DMS79 treated with DMSO at 0.1 percent for 48 hours (cell line): Measurements from ENCODE around the gene PPL.
"Not testable (repeated sequence)": the region's sequence is repeated elsewhere in the genome, so short reads cannot be mapped to it uniquely, and the experiment has no call there.

ENCODE experiments used
- DNase-seq: peaks from one replicate; lab custom pipeline; 2025; lab: John Stamatoyannopoulos, UW

The PPL gene, protein sequence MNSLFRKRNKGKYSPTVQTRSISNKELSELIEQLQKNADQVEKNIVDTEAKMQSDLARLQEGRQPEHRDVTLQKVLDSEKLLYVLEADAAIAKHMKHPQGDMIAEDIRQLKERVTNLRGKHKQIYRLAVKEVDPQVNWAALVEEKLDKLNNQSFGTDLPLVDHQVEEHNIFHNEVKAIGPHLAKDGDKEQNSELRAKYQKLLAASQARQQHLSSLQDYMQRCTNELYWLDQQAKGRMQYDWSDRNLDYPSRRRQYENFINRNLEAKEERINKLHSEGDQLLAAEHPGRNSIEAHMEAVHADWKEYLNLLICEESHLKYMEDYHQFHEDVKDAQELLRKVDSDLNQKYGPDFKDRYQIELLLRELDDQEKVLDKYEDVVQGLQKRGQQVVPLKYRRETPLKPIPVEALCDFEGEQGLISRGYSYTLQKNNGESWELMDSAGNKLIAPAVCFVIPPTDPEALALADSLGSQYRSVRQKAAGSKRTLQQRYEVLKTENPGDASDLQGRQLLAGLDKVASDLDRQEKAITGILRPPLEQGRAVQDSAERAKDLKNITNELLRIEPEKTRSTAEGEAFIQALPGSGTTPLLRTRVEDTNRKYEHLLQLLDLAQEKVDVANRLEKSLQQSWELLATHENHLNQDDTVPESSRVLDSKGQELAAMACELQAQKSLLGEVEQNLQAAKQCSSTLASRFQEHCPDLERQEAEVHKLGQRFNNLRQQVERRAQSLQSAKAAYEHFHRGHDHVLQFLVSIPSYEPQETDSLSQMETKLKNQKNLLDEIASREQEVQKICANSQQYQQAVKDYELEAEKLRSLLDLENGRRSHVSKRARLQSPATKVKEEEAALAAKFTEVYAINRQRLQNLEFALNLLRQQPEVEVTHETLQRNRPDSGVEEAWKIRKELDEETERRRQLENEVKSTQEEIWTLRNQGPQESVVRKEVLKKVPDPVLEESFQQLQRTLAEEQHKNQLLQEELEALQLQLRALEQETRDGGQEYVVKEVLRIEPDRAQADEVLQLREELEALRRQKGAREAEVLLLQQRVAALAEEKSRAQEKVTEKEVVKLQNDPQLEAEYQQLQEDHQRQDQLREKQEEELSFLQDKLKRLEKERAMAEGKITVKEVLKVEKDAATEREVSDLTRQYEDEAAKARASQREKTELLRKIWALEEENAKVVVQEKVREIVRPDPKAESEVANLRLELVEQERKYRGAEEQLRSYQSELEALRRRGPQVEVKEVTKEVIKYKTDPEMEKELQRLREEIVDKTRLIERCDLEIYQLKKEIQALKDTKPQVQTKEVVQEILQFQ (N-terminal part only)

GRCh38 chr16:4936991-4937781 lies at the start of gene PPL:
TSS of gene PPL (minus strand) at chr16:4937148. CDS start at chr16:4937045, 103 bp downstream.
- DNase-seq, result peak; percentile 67

DNA sequence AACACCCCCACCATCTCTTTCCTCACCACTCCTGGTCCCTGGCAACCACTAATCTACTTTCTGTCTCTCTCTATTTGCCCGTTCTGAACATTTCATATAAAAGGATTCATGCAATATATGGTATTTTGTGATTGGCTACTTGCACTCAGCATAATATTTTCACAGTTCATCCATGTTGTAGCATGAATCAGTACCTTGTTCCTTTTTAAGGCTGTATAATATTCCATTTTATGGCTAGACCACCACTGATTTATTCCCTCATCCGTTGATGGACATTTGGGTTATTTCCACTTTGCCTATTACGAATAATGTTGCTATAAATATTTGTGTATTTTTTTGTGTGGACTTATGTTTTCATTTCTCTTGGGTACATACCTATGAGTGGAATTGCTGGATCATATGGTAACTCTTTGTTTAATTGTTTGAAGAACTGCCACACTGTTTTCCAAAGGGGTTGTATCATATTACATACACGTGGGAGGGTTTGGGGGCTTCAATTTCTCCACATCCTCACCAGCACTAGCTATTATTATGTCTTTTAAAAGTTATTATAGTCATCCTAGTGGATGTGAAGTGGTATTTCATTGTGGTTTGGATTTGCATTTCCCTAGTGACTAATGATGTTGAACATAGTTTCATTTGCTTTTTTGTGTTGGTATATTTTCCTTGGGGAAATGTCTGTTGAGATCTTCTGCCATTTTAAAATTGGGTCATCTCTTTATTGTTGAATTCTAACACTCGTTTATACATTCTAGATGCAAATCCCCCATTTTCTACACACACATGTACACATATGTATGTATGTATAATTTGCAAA lies 47.4 kb upstream of the PPL start:
- no peak for DNase-seq

DNA sequence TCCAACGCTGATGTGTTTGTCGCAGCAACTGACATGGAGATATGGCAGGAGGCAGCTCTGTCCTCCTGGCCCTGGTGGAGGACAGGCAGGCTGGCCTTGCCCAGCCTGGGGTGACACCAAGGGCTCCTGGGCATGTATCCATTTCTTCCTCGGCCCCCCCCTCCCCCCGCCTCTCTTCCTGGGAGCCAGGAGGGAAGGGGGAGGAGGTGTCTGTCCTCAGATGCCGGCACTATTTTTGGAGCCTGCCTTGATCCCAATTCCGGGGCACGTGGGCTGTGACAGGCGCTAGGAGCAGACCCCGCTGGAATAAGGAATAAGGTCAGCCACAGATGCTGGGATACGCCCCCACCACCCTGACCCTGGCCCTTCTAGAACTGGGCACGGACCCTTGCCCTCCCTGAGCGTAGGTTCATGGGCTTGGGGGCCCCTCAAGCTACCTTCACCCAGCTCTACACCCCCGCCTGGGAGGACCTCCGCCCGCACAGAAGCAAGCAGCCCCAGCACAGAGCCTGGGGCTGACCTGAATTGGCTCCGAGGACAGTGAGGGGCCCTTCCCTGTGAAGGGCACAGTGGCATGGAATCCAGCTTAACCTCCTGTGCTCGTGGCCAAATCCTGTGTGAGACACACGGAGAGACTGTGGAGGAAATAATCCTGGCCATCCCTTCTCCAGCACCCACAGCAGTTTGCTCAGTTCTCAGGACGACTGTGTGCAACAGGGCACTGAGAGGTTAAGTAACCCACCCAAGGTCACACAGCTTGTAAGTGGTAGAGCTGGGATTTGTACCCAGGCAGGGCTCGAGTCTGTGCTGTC lies 45.3 kb upstream of the PPL start:
- no peak for DNase-seq

- no peak for DNase-seq
Measured at GRCh38 chr16:4981473-4981872, 44.5 kb upstream of the PPL start.

- no peak for DNase-seq
Measured at GRCh38 chr16:4980691-4981090, 43.7 kb upstream of the PPL start.

- DNase-seq, result no peak
Measured at GRCh38 chr16:4979736-4980660, 43.0 kb upstream of the PPL start.

GRCh38 chr16:4979164-4979563 lies 42.2 kb upstream of the PPL start:
- no peak for DNase-seq

DNA sequence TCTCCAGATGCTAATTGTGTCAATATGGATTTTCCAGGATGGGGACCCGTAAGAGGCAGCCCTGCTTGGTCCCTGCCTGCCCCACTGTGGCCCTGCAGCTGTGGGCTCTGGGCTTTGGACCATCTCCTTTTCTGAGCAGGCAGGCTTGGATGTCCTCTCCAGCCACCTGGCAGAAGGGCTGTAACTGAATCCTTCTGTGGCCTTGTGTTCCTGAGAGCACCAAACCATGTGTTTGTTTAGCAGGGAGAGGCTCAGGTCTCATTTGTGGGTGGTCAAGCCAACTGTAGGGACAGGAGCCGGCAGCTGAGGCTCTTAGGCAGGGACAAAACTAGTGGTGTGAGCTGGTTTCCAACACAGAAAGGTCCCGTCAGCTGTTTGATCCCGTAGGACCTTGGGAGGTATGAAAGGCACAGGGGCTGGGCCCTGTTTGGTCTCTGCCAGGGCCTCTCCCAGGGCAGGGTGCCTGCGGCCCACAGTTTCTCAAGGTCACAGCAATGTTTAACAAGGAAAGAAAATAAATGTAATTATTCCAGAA lies 39.7 kb upstream of the PPL start:
- no peak for DNase-seq

- no peak for DNase-seq
Measured at GRCh38 chr16:4976079-4976478, 39.1 kb upstream of the PPL start.

DNA sequence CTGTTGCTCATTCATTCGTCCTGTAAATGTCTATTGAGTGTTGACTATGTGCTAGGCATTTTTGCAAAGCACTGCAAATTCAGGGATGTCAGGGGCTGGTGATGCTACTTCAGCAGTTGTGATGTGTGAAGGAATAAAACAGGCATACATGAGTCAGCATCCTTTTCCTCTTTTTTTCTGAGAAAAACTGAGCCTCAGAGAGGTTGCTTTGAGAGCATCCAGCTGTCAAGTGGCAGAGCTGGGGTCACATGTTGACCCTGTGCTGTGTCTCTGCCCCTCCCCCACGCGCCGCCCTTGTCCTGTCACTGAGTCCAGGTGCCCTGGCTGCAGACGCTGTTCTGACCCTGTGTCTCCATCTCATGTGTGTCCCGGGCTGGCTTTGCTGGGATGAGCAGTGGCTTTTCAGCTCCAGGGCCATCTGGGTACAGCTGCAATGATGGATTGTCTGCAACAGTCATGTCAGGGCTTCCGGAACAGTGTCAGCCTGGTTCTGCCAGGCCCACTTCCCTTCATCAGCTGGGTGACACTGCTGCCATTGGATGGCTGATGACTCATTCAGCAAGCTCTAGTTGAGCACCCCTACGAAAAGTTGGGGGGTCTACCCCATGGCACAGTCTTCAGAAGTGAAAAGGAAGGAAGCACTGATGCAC lies 36.1 kb upstream of the PPL start:
- DNase-seq, result no peak

DNA sequence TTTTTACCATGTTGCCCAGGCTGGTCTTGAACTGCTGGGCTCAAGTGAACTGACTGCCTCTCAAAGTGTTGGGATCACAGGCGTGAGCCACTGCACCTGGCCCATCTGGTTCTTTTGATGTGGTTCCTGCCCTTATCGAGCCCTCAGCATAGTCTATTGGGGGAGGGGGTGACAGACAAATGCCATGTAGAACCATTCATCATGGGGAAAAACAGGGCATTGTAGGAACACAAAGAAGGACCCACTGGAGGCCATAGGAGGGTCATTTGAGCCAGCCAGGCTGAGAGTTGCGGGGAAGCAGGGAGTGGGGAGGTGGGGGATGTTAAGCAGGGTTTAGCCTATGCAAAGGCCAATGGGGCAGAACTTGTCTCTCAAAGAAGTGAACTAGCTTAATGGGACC lies 33.1 kb upstream of the PPL start:
- no peak for DNase-seq

DNA sequence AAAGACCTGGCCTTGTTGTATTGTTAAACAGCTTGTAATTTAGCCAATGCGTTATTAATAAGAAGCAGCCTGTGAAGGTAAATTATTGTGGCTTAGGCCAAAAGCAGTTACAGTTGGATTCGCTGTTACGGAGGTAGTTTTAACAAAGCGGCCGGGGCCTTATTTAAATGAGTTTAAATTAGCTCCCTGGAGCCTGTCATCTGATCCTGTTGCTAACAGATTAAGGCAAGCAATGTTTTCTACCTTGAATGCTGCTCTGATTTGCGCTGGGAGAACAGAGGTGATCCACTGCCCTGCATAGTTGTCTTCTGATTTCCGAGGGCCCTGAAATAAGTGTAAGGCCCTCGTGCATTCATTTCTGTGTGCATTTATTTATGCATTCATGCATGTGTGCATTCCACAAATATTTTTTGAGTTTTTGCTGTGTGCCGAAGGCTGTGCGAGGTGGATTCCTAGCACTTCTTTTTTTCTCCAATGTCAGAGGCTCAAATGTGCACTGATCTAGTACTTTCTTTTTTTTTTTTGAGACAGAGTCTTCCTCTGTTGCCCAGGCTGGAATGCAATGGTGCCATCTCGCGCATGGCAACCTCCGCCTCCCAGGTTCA lies 32.0 kb upstream of the PPL start:
- no peak for DNase-seq

DNA sequence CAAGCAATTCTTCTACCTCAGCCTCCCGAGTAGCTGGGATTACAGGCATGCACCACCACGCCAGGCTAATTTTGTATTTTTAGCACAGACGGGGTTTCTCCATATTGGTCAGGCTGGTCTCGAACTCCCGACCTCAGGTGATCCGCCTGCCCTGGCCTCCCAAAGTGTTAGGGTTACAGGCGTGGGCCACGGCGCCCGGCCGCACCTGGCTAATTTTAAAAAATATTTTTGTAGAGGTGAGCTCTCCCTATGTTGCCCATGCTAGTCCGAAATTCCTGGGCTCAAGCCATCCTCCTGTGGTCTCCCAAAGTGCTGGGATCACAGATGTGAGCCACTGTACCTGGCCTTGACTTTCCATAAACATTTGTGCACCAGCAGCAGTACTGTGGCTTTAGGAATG lies 31.3 kb upstream of the PPL start:
- not testable (repeated sequence) for DNase-seq

DNA sequence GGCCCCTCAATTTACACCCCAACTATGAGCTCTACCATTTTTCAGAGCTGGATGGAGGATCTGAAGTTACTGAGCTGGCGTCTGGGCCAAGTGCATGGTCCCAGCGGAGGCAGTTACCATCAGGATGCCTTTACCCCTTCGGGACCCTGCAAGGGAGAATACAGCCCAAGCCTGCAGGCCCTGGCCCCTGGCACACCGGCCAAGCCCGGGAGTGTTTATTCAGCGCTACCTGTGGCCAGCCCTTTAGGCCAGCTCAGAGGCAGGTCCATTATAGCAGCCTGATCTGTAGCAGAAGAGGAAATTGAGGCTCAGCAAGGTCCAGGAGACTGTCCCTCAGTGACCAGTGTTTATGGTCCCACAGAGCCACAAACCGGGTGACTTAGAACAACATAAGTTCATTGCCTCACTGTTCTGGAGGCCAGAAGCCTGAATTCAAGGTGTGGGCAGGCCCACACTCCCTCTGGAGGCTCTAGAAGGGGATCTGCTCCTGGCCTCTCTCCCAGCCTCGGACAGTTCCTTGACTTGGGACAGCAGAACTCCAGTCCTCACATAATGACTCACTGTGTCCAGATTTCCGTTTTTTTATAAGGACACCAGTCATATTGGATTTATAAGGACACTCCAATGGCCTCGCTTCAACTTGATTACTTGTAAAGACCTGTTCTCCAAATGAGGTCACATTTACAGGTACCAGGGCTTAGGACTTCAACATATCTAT lies 29.9 kb upstream of the PPL start:
- DNase-seq, result no peak

DNA sequence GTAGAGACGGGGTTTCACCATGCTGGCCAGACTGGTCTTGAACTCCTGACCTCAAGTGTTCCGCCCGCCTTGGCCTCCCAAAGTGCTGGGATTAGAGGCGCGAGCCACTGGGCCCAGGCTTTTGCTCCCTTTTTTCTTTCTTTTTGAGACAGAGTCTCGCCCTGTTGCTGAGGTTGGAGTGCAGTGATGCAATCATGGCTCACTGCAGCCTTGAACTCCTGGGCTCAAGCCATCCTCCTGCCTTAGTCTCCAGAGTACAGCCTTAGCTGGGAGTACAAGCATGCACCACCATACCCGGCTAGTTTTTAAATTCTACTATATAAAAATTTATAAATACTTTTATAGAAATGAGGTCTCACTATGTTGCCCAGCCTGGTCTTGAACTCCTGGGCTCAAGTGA lies 26.6 kb upstream of the PPL start:
- DNase-seq, result not testable (repeated sequence)

DNA sequence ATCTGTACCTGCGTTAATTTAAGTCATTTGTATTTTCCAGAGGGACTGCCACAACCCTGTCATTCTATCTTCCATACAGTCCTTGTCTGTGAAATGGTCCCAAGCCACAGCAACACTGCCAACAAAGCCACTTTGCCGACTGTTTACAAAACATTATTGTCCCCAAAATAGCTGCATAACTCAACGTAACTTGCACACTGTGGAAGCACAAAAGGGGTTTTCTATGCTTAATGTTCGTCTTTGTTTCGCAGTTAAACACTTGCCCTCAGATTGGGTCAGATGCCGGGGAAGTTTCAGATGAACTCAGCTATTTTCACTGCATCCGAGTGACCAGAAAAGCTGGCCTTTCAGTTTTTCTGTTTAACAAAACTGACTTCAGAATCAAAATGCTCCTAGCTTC lies 25.8 kb upstream of the PPL start:
- no peak for DNase-seq

DNA sequence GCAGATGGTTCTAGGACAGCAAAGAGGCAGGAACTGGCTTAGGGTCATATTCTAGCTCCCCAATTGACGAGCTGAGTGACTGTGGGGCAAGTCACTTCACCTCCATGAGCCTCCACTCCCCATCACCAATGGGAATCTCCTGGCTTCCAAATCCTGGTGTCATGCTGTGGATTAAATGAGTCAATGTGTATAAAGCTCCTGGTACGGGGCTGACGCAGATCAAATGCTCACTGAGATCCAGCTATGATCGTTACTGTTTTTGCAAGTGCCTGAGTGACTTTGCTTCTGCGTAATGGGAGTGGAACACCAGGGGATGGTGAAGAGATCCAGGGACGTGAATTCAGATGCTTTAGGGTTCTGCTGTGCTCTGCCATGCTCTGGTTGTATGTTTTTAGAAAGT lies 23.6 kb upstream of the PPL start:
- no peak for DNase-seq
